ENCODE data around the gene PTGDR.

The PTGDR gene

GRCh38 chr14:52265253-52265652 is 2.2 kb upstream of the PTGDR start:
- peak in 1 of 2 donors; percentile 12 for DNase-seq

GRCh38 chr14:52266179-52266578 is 1.3 kb upstream of the PTGDR start:
- DNase-seq = no peak

GRCh38 chr14:52266782-52267181 is 716 bp upstream of the PTGDR start:
- DNase-seq = no peak

- no peak for DNase-seq
These were observed 972 bp downstream of the PTGDR start for GRCh38 chr14:52268279-52269061.

DNA sequence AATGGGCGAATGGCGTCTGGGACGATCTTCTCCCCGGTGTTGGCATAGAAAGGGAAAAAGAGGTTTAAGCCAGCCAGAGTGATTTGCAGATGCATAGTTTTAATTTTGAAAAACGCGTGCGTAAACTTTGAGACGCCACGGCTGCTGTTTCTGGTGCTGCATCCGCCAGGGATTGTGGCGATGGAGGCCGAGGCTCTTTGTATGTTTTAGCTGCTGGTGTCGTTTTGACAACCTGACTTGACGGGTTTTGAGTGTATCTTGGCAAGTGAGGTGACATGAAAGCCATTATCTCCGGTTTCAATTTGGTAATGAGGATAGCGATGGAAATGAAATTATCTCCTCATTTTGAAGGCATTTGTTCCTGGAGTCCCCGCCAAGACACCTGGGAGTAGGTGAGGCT is 1.6 kb downstream of the PTGDR start:
- DNase-seq = no peak

DNA sequence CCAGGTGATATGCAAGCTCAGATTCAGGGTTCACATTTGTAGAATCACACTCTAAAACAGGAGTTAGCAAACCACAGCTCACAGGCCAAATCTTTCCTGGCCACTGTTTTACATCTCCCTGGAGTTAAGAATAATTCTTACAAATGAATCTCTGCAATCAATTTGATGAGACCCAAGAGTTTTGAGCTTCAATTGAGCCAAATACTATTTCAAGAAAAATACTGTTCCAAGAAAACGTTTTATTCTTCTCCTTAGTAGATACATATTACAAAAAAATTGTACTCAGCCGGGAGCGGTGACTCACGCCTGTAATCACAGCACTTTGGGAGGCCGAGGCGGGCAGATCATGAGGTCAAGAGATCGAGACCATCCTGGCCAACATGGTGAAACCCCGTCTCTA is 2.5 kb downstream of the PTGDR start:
- no peak for DNase-seq

DNA sequence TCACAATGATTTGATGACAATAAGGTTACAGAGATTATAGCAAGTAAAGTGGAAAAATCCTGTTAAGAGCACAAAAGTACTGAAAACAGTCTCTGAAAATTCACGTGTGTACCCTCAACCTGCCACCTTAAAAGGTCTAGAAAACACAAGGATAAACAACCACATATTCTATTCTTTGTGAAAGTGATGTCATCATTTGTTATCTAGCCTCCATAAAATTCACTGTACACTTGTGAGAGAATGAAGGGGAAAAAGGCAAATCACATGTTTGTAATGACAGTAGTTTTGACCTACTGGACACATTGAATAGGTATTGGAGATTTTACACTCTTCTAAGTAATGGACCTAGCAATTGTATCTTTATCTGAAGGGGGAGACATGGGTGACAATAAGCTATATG is 4.0 kb downstream of the PTGDR start:
- no peak for DNase-seq

DNA sequence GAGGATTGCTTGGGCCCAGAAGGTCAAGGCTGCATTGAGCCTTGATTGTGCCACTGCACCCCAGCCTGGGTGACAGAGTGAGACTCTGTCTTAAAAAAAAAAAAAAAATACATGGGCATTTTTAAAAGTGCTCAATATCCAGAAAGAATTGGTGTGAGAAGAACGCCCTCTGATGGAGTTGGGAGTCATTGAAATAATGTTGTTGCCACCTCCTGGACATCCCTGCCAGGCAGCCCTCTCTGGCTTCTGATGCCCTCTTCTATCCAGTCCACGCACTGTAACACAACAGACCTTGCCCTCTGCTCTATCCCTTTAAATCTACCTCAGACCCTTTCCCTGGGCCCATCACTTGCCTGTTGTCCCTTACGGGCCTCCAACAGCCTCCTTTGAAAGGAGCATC is 4.9 kb downstream of the PTGDR start:
- DNase-seq = peak; percentile 16 to 29

- no peak for DNase-seq
These were observed 7.9 kb downstream of the PTGDR start for GRCh38 chr14:52275372-52275771.

- DNase-seq = no peak
These were observed 10.1 kb downstream of the PTGDR start for GRCh38 chr14:52277552-52277951.

DNA sequence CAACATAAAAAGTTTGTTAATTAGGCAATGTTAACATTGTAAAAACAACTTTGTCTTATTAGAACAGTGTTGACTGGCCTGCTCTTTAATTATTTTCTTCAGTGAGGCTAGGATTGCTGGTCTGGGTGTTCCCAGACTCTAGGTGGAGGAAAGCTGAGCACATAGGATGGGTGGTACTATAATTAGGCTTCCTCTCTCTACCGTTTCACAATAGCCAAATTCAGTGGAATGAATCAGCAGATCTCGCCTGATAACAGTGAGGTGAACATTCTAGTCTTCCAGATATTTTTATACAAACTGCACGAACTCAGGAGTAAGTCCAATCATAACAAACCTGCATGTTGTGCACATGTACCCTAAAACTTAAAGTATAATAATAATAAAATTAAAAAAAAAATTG is 11.9 kb downstream of the PTGDR start:
- peak; percentile 25 to 41 for DNase-seq

- no peak for DNase-seq
These were observed 15.6 kb downstream of the PTGDR start for GRCh38 chr14:52283099-52283498.

GRCh38 chr14:52286661-52287649 is 19.5 kb downstream of the PTGDR start:
- no peak for DNase-seq

GRCh38 chr14:52296378-52296777 is 28.9 kb downstream of the PTGDR start:
- DNase-seq = no peak

DNA sequence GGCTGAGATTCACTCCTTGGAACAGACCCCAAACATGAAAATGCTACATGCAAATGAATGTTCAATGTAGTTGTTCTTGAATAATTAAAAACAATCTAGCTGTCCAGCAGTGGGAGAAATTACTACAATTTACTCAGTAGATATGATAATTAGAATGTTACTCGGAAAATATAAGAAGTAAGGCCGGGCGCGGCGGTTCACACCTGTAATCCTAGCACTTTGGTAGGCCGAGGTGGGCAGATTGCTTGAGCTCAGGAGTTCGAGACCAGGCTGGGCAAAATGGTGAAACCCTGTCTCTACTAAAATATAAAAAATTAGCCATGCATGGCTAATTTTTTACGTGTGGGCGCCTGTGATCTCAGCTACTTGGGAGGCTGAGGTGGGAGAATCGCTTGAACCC is 31.3 kb downstream of the PTGDR start:
- DNase-seq = no peak

GRCh38 chr14:52299692-52300278 is 32.3 kb downstream of the PTGDR start:
- DNase-seq = peak; percentile 57 to 84

DNA sequence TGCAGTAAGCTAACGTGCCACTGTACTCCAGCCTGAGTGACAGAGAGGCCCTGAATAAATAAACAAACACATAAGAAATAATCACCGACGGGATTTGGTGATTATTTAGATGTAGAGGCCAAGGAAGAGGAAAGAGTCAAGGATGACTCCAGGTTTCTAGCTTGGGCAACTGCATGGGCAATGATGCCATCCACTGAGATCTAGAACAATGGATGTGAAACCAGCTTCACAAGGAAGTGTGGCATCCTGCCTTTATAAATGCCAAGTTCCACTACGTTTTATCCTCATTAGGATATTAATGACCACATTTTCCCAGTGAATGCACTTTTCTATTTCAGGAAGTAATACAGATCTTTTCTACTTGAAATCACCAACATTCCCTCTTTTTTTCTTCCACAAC is 35.7 kb downstream of the PTGDR start:
- DNase-seq = no peak

- DNase-seq = no peak
These were observed 36.9 kb downstream of the PTGDR start for GRCh38 chr14:52304248-52304904.

GRCh38 chr14:52305014-52305413 is 37.5 kb downstream of the PTGDR start:
- no peak for DNase-seq

- no peak for DNase-seq
These were observed 39.9 kb downstream of the PTGDR start for GRCh38 chr14:52307376-52307775.

GRCh38 chr14:52307905-52308304 is 40.4 kb downstream of the PTGDR start:
- DNase-seq = peak; percentile 63 to 70

DNA sequence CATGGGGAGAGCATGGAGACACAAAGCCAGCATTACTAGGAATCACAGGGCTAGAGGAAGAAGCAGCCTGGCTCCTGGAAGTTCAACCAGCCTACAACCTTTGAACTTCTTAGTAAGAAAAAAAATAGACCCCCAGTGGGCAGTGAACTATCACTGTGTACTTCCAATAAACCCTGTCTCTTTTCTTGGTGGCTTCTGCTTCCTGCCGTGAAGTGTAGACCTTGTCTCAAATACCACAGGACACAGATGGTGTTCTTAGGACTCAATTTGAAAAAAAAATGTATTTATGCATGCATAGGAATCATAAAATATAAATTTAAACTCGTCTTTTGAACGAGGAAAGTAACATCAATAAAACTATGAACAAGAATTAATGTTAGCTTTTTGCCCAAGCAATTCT is 43.0 kb downstream of the PTGDR start:
- DNase-seq = no peak

DNA sequence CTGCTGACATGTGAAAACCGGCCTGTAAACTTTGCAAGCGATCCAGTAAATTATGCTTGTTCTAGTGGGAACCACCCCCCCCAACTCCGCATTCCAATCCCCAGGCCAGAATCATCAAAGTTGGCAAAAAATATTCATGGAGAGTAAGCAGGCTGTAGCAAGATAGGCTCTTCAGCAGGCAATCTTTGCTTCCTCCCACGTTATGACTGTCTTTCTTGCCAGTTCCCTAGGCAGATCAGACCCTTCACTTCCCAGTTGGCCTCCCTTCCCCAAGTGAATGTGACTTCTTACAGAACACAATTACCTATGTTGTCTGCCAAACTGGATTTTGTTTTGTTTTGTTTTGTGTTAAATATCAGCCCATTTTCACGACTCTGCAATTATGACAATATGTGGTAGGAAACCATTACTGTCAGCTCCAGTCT is 45.4 kb downstream of the PTGDR start:
- DNase-seq = peak; percentile 74 to 80
